K562 (cell line): ENCODE measurements around the gene ARHGEF40. TPM values are rescaled to one million over a fixed set of nuclear protein-coding genes. Genes with fewer than 3 reads are reported as not detected.

Experiments used
- BRCA1 ChIP-seq, 2 experiments: fragments of 450-650 bp in 1 of 2; sonication (generic) in 1 of 2; formaldehyde crosslinking in 1 of 2; IDR thresholded peaks; 2 replicates each; pipeline versions ENCODE4 v1.5.0 to v1.6.1; 2017 to 2020; ENCODE audit warnings: mild to moderate bottlenecking in 1 of 2, missing genetic modification reagents in 1 of 2
- CEBPG ChIP-seq, 3 experiments: fragments of 200-800 bp in 1 of 3; sonication (Bioruptor generic) in 1 of 3; sonication (generic) in 1 of 3; formaldehyde crosslinking in 1 of 3; IDR thresholded peaks in 2 of 3; conservative IDR thresholded peaks in 1 of 3; 2 replicates each; pipeline versions ENCODE4 v1.6.1 to v1.8.0; 2016 to 2022; ENCODE audit warnings: missing compliant biosample characterization in 2 of 3, missing genetic modification characterization in 2 of 3, mild to moderate bottlenecking in 1 of 3, missing genetic modification reagents in 1 of 3
- DNMT1 ChIP-seq: fragments of 450-650 bp; IDR thresholded peaks from 2 replicates; pipeline ENCODE4 v1.6.1; 2016; ENCODE audit warnings: antibody characterized with exemption, mild to moderate bottlenecking
- EP300 ChIP-seq: IDR thresholded peaks from 2 replicates; pipeline ENCODE4 v1.6.1; 2012; ENCODE audit warnings: low read length, improper control_type of control experiment
- FOXA1 ChIP-seq: fragments of 450-650 bp; IDR thresholded peaks from 2 replicates; pipeline ENCODE4 v1.6.1; 2016; ENCODE audit warnings: mild to moderate bottlenecking, borderline replicate concordance
- FOXM1 ChIP-seq, 2 experiments: fragments of 450-650 bp in 1 of 2; sonication (generic) in 1 of 2; formaldehyde crosslinking in 1 of 2; IDR thresholded peaks; 2 replicates each; pipeline versions ENCODE4 v1.6.1 to v1.9.0; 2017 to 2022; ENCODE audit warnings: low read depth in 2 of 2, mild to moderate bottlenecking in 2 of 2, missing genetic modification reagents in 1 of 2, moderate library complexity in 1 of 2
- NRF1 ChIP-seq, 2 experiments: fragments of 450-650 bp; IDR thresholded peaks in 1 of 2; conservative IDR thresholded peaks in 1 of 2; 2 replicates each; pipeline ENCODE4 v1.6.1; 2014; ENCODE audit warnings: mild to moderate bottlenecking in 2 of 2
- POLR2B ChIP-seq: fragments of 450-650 bp; IDR thresholded peaks from 2 replicates; pipeline ENCODE4 v1.6.1; 2018; ENCODE audit warnings: low read depth; ENCODE audit not compliant: partially characterized antibody
- PRPF4 ChIP-seq: fragments of 200-400 bp; formaldehyde crosslinking; IDR thresholded peaks from one replicate; pipeline ENCODE4 v1.6.1; 2017; ENCODE audit warnings: low read length, low read depth, mild to moderate bottlenecking; ENCODE audit not compliant: insufficient read depth, poor library complexity, severe bottlenecking
- RHOXF2B ChIP-seq: fragments of 250-450 bp; sonication (Bioruptor Pico); conservative IDR thresholded peaks from 2 replicates; pipeline ENCODE4 v1.5.1; 2021
- SNIP1 ChIP-seq: fragments of 450-650 bp; IDR thresholded peaks from 2 replicates; pipeline ENCODE4 v1.7.1; 2017; ENCODE audit warnings: low read depth, mild to moderate bottlenecking
- SRSF9 ChIP-seq: fragments of 200-400 bp; formaldehyde crosslinking; IDR thresholded peaks from 2 replicates; pipeline ENCODE4 v1.6.1; 2017; ENCODE audit warnings: low read depth, low read length, borderline replicate concordance
- U2AF1 ChIP-seq: fragments of 200-400 bp; formaldehyde crosslinking; optimal IDR thresholded peaks from 2 replicates; pipeline ENCODE3; 2017; ENCODE audit warnings: mild to moderate bottlenecking, low read depth, low read length, moderate library complexity
- ZNF146 ChIP-seq: IDR thresholded peaks from one replicate; pipeline ENCODE4 v1.6.1; 2018; ENCODE audit warnings: missing compliant biosample characterization; ENCODE audit not compliant: unreplicated experiment
- ZNF318 ChIP-seq, 2 experiments: fragments of 450-650 bp; IDR thresholded peaks; 2 replicates each; pipeline ENCODE4 v1.6.1; 2016; ENCODE audit warnings: mild to moderate bottlenecking in 2 of 2, borderline replicate concordance in 1 of 2, low read depth in 1 of 2, moderate library complexity in 1 of 2
- ZNF324 ChIP-seq: fragments of 250-450 bp; sonication (Bioruptor Pico); IDR thresholded peaks from 2 replicates; pipeline ENCODE4 v1.4.0; 2020; ENCODE audit warnings: mild to moderate bottlenecking
- ZZZ3 ChIP-seq: fragments of 450-650 bp; IDR thresholded peaks from 2 replicates; pipeline ENCODE4 v1.6.1; 2016; ENCODE audit warnings: antibody characterized with exemption, mild to moderate bottlenecking, moderate library complexity
- polyA plus RNA-seq, 8 experiments: library from polyadenylated mRNA; depleted of rRNA in 4 of 8; stranded (reverse) in 5 of 8; unstranded in 3 of 8; fragments of >200 nt; fragmentation: Nextera tagmentation in 2 of 8; fragmentation: Illumina TruSeq in 1 of 8; extraction: Ambion mirVana in 2 of 8; extraction: Trizol in 1 of 8; gene quantifications; 2 replicates each; pipeline versions ENCODE4 v1.2.1 to v1.2.3, GENCODE V29; 2011 to 2014; ENCODE audit warnings: inconsistent platforms in 1 of 8, missing spikeins in 1 of 8
- total RNA-seq, 7 experiments: library from RNA; depleted of rRNA in 6 of 7; stranded (reverse); fragments of >200 nt in 6 of 7; fragmentation: Illumina TruSeq in 2 of 7; extraction: Trizol in 2 of 7; gene quantifications; 2 replicates each; pipeline versions ENCODE4 v1.2.1 to v1.2.3, GENCODE V29; 2011 to 2021; ENCODE audit warnings: low replicate concordance in 1 of 7
- TF ChIP-seq, protein P1 (sequence below): fragments of 250-450 bp; sonication (Bioruptor Pico); IDR thresholded peaks from 2 replicates; pipeline ENCODE4 v1.8.0; 2021; ENCODE audit warnings: moderate library complexity, mild to moderate bottlenecking, inconsistent platforms

ARHGEF40 gene
- total and polyA plus RNA-seq, 9 of the 15 experiments (the other 6 are each of a cell fraction or from before 2014, with no cell fraction given): 0.42 to 6.3 (median 3.8) TPM

DNA sequence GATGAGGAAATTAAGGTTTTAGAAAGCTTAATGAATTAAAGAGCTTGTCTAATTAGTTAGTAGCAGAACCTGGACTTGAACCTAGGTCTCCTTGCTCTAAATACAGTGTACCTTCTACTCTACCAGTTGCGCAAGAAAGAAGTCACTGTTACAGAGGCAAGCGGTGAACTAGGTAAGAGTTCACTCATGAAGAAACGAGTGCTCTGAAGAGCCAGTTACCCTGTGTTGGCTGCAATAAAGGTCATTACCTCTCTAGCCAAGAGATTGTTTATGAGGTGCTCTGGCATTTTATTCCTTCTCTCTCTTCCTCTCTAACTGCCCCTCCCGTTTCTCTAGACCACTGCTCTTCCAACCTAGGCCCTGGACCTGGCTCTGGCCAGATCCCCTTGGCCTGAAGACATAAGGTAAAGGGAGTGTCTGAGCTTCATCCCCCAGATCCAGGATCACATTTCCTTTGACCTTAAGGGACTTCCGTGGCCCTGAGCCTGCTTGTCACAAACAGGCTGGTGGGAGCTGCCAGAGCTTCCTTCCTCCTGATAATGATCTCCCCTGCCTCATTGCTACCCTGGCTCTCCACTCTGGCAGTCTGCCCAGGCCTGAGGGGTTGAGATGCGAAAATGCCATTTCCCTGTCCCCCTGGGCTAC is 26.0 kb upstream of the ARHGEF40 start (continued):
- no peak for TF ChIP-seq ZNF318 (IDR thresholded peaks at IDR 0.05; ENCODE audit: borderline replicate concordance in 1 of 2, low read depth in 1 of 2)
- no peak for TF ChIP-seq SRSF9
- TF ChIP-seq ZNF324 (CRISPR knock-in tag): no peak
- TF ChIP-seq EP300: peak; percentile 52
- TF ChIP-seq FOXM1 (IDR thresholded peaks at IDR 0.05; ENCODE audit: low read depth): no peak
- no peak for TF ChIP-seq FOXM1 (CRISPR knock-in tag; IDR thresholded peaks at IDR 0.05; ENCODE audit: low read depth)
- TF ChIP-seq, protein P1, sequence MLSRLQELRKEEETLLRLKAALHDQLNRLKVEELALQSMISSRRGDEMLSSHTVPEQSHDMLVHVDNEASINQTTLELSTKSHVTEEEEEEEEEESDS (CRISPR knock-in tag): no peak
- TF ChIP-seq RHOXF2B (CRISPR knock-in tag): no peak
- no peak for TF ChIP-seq NRF1 (conservative IDR thresholded peaks at IDR 0.05 in 1 of 2, IDR thresholded peaks at IDR 0.05 in 1 of 2)
- no peak for TF ChIP-seq U2AF1
- TF ChIP-seq POLR2B: no peak
- TF ChIP-seq ZNF146 (CRISPR knock-in tag): no peak
- no peak for TF ChIP-seq DNMT1
- TF ChIP-seq CEBPG (CRISPR knock-in tag; IDR thresholded peaks at IDR 0.05): no peak; the same call in 1 of the 2 replicates
- peak; percentile 89 to 96 for TF ChIP-seq CEBPG (tag; conservative IDR thresholded peaks at IDR 0.05 in 1 of 2, IDR thresholded peaks at IDR 0.05 in 1 of 2)
- TF ChIP-seq SNIP1: no peak
- no peak for TF ChIP-seq ZZZ3
- TF ChIP-seq BRCA1 (IDR thresholded peaks at IDR 0.05): no peak
- no peak for TF ChIP-seq BRCA1 (CRISPR knock-in tag; IDR thresholded peaks at IDR 0.05)
- TF ChIP-seq FOXA1: no peak
- TF ChIP-seq PRPF4: no peak
